C4-2B (cell line): ENCODE data around the gene POM121.
"Not testable (repeated sequence)": the region's sequence is repeated elsewhere in the genome, so short reads cannot be mapped to it uniquely, and the experiment has no call there.

Source experiments
- ZFX ChIP-seq: fragments of 450-650 bp; IDR thresholded peaks from 2 replicates; pipeline ENCODE4 v1.6.1; 2017
- TF ChIP-seq, protein P1 (sequence below): fragments of 450-650 bp; conservative IDR thresholded peaks from 2 replicates; pipeline ENCODE4 v1.5.1; 2017; ENCODE audit warnings: mild to moderate bottlenecking

DNA sequence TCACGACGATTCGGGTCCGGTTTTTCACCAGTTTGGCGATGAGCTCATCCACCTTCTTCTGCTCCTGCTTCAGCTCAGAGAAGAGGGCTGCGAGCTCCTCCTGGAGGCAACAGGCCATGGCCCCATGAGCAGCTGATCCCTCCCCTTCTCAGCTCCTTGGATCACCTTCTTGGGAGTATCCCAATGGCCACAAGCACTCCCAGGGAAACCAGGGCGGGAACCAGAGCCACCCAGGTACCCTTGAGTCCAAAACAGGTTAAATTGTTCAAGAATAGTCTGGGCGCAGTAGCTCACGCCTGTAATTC is 36.4 kb downstream of the POM121 start:
- TF ChIP-seq ZFX: not testable (repeated sequence)
- TF ChIP-seq, protein P1, sequence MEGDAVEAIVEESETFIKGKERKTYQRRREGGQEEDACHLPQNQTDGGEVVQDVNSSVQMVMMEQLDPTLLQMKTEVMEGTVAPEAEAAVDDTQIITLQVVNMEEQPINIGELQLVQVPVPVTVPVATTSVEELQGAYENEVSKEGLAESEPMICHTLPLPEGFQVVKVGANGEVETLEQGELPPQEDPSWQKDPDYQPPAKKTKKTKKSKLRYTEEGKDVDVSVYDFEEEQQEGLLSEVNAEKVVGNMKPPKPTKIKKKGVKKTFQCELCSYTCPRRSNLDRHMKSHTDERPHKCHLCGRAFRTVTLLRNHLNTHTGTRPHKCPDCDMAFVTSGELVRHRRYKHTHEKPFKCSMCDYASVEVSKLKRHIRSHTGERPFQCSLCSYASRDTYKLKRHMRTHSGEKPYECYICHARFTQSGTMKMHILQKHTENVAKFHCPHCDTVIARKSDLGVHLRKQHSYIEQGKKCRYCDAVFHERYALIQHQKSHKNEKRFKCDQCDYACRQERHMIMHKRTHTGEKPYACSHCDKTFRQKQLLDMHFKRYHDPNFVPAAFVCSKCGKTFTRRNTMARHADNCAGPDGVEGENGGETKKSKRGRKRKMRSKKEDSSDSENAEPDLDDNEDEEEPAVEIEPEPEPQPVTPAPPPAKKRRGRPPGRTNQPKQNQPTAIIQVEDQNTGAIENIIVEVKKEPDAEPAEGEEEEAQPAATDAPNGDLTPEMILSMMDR: not testable (repeated sequence)
